Colon (tissue), 2 donors: ENCODE measurements around the gene FTHL17.
A peak's percentile ranks its signal among the peaks of the same experiment; 100 is the strongest.

Experiments used
- FAIRE-seq: peaks from 2 replicates; lab custom pipeline; 2012; peaks lifted over from hg19 to GRCh38; lab: Jason Lieb, UNC
- donor health status: control.
- donor health status: control.

The FTHL17 gene

DNA sequence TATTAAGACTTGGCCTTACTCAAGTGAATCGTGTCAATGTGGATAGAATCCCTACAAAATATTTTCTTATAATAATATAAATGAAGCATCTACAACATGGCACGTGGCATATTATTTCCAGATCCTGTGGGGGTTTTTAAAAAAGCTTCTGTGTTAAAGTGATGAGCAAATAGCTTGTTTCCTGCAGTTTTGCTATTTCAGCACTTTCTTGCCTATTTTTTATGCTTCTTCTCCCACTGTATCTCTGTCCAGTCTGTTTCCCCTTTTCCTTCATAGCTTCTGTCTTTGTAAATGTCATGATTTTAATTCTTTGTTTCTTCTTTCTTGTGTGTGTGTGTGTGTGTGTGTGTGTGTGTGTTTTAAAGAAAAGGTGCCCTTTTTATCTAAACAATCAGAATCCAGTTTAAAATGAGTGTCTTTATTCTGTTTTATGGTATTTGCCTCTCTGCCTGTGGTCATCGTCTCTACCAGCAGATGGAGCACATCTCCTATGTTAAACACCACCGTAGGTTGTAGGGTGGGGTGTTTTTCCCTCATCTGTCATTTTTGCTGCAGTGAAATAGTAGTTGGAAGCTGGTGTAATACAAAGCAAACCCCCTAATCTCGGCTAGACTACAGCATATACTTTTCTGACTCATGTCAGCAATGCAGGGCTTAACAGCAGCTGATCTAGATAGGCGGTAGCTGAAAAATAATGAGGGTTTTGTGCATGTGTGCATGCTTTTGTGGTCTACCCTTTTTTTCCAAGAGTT is 33.1 kb downstream of the FTHL17 start:
- FAIRE-seq = peak; percentile 53

DNA sequence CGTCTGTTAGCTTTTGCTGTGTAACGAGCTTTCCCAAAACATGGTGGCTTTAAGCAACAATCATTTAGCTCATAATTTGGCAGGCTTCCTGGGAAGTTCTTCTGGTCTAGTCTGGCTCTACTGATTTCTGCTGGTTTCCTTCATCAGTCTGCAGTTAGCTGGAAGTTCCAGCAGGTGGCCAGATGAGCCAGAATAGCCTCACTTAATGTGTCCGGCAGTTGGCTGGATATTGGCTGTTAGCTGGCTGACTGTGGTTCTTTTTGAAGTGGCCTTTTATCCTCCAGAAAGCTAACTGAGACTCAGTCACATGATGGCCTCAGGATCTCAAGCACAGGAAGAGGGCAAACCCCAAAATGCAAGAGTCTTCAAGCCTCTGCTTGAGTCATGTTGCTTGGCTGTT is 34.9 kb downstream of the FTHL17 start:
- no peak for FAIRE-seq

DNA sequence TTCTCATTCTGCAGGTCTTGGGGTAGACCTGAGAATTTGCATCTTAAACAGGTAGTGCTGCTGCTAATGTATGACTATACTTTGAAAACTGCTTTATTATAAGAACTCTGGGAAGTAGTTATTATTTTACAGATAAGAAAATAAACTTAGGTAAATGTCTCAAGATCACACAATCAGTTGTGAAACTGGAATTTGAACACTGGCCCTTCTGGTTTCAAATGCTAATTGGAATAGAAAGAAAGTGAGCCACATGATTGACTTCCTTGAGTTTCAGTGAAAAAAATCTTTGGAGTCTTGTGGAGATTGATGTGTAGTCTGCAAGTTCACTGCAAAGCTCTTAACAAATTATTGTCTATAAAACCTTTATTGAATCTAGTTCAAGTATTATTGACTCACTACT is 44.5 kb downstream of the FTHL17 start:
- peak; percentile 91 for FAIRE-seq

DNA sequence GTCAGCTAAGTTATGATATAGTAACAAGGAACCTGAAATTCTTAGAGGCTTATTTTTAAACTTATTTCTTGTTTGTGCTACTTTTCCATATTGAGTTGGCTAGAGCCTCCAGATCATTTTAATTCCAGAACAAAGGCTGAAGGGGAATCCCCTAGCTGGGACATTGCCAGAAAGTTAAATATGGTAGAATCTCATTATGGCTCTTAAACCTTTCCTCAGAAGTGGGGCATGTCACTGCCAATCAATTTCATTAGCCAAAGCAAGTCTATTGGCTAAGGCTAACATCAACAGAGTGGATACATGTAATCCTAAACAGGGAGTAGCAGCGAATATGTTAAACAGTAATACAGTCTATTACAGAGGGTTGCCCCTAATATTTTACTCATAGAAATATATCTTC is 47.0 kb downstream of the FTHL17 start:
- FAIRE-seq = no peak

DNA sequence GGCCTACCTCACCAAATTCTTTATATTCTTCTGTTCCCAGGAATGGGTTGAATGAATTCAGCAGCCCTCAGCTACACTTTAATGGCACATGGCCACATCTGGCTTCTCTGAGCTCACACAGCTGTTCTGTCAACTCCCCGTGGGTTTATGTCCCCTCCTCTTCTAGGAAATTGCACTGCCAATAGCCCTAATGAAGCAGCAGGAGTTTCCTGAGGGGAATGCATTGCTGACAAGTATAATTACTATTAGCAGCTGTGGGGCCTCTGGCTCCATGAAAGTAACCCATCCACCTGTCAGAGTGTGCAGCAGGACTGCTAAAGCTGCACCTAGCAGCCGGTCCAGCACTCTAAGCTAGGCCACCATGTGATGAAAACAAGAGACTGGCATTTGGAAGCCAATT is 50.3 kb downstream of the FTHL17 start:
- FAIRE-seq = no peak
